Chondrocyte (in vitro differentiated cells): ENCODE measurements around the gene CTNND2. TPM values are rescaled to one million over a fixed set of nuclear protein-coding genes. Genes with fewer than 3 reads are reported as not detected.
A peak's percentile ranks its signal among the peaks of the same experiment; 100 is the strongest.

Experiments
- DNase-seq: peaks from one replicate; pipeline ENCODE4 v3.0.0; 2021; ENCODE audit warnings: mixed read lengths, low spot score
- H3K27ac Mint-ChIP-seq: one replicate; pipeline ENCODE4 v1.8.0; 2021; ENCODE audit warnings: mild to moderate bottlenecking, moderate library complexity, mixed read lengths; ENCODE audit not compliant: unreplicated experiment
- H3K27me3 Mint-ChIP-seq: 2 replicates; pipeline ENCODE4 v1.8.0; 2021; ENCODE audit warnings: low read depth, mixed read lengths
- H3K36me3 Mint-ChIP-seq: 2 replicates; pipeline ENCODE4 v1.8.0; 2021; ENCODE audit warnings: low read depth, mixed read lengths
- H3K4me1 Mint-ChIP-seq: 2 replicates; pipeline ENCODE4 v1.8.0; 2021; ENCODE audit warnings: low read depth, mild to moderate bottlenecking, mixed read lengths
- H3K4me3 Mint-ChIP-seq: one replicate; pipeline ENCODE4 v1.8.0; 2021; ENCODE audit warnings: mild to moderate bottlenecking, moderate library complexity, mixed read lengths; ENCODE audit not compliant: unreplicated experiment
- H3K9me3 Mint-ChIP-seq: 2 replicates; pipeline ENCODE4 v1.8.0; 2021; ENCODE audit warnings: low read depth, mixed read lengths
- total RNA-seq: library from RNA; stranded (reverse); gene quantifications from 3 replicates; pipeline ENCODE4 v1.2.1, GENCODE V29; 2021
- TF ChIP-seq, protein P1 (sequence below): fragments of 200-600 bp; sonication (generic); IDR thresholded peaks from 2 replicates; pipeline ENCODE4 v1.5.0; 2021; ENCODE audit warnings: antibody characterized with exemption, mild to moderate bottlenecking, moderate library complexity

CTNND2 gene
- total RNA-seq, 1 donor from 2014 or later: 2.1 TPM

DNA sequence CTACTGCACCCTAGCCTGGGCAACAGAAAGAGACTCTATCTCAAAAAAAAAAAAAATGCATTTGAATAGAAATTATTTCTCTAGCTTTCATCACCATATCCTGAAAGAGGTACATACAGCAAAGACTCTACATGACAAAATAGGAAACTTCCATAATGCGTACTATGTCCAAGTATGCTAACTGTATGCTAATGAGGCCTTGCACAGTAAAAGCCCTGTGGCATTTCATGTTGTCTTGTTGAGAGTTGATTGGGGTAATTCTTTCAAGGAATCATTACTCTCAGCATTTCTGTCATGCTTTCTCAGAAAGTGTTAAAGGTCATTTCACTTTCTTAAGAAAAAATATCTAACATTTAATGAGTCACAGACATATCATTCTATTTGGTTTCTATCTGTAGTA lies 393.4 kb downstream of the CTNND2 start:
- Mint-ChIP-seq H3K4me1 (no peaks in the 10 kb centered on the region), H3K9me3 (no peaks in the 10 kb centered on the region), H3K27ac (no peak overlapping the region), H3K4me3 (no peak overlapping the region), H3K27me3 (peaks cover 2% of the 10 kb centered on the region), H3K36me3 (no peaks in the 10 kb centered on the region)
- TF ChIP-seq, protein P1, sequence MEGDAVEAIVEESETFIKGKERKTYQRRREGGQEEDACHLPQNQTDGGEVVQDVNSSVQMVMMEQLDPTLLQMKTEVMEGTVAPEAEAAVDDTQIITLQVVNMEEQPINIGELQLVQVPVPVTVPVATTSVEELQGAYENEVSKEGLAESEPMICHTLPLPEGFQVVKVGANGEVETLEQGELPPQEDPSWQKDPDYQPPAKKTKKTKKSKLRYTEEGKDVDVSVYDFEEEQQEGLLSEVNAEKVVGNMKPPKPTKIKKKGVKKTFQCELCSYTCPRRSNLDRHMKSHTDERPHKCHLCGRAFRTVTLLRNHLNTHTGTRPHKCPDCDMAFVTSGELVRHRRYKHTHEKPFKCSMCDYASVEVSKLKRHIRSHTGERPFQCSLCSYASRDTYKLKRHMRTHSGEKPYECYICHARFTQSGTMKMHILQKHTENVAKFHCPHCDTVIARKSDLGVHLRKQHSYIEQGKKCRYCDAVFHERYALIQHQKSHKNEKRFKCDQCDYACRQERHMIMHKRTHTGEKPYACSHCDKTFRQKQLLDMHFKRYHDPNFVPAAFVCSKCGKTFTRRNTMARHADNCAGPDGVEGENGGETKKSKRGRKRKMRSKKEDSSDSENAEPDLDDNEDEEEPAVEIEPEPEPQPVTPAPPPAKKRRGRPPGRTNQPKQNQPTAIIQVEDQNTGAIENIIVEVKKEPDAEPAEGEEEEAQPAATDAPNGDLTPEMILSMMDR: no peak
- DNase-seq: no peak

DNA sequence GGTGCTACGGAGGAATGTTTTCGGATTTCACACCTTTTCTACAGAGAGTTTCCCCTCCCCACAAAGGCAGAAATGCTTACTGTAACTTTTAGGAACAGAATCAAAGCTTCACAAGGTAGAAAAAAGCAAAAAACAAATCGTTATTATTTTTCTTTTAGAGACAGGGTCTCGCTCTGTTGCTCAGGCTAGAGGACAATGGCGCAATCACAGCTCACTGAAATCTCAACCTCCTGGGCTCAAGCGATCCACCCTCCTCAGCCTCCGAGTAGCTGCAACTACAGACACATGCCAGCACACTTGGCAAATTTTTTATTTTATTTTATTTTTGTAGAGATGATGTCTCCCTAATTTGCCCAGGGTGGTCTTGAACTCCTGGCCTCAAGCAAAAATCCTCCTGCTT lies 394.5 kb downstream of the CTNND2 start:
- H3K27ac Mint-ChIP-seq: no peak overlapping the region
- H3K4me1 Mint-ChIP-seq: peaks cover 3% of the 10 kb centered on the region
- peaks cover 2% of the 10 kb centered on the region for H3K27me3 Mint-ChIP-seq
- H3K36me3 Mint-ChIP-seq: no peaks in the 10 kb centered on the region
- no peaks in the 10 kb centered on the region for H3K9me3 Mint-ChIP-seq
- no peak overlapping the region for H3K4me3 Mint-ChIP-seq
- no peak for DNase-seq
- TF ChIP-seq, protein P1: no peak

DNA sequence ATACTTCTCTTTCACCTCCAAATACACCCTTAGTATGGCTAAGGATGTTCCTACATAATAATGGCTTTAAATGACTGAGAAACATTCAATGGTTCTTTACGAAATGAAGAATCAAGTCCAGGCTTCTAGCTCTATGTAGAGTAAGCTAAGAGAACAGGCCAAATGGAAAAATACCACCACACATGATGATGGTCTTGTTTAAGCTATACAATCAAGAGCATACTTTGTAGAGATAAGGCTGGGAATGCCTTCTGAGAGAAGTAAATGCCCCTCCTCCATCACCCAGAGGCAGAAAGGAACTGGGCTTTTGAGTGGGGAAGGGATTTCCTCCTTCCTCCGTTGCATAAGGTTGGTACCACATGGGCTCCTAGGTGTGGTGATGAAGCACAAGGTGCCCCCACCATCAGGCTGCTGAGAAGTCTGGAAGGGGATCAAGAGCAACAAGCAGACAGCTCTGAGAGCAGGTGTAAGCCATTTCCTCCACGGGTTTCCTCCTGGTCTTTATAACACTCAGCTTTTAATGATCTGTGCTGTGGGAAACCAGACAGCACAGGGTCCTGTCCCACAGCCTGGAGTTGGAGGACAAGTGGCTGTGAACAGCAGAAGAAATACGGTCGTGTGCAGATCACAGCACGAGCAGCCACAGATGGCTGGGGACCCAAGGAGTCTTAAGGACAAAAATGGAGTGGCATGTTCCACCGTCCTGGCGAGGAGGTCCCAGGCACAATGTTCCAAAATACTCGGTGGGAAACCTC lies 396.9 kb downstream of the CTNND2 start:
- Mint-ChIP-seq H3K4me1 (peaks cover 7% of the 10 kb centered on the region), H3K4me3 (no peak overlapping the region), H3K9me3 (no peaks in the 10 kb centered on the region), H3K36me3 (no peaks in the 10 kb centered on the region), H3K27me3 (no peaks in the 10 kb centered on the region), H3K27ac (no peak overlapping the region)
- DNase-seq: no peak
- TF ChIP-seq, protein P1: no peak

DNA sequence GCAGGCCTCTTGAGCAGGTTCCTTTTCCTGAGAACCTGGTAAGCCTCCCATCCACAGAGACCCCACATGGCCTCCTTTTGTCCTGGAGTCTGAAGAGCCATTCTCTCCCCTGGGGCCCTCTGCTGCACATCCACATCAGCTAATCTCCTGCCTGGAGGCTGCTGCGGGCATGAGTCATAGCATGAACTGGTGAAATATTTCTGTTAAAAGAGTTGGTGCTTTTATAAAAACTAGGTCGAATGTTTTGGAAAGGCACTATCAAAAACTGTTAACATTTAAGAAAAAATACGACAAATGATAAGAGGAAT lies 399.4 kb downstream of the CTNND2 start:
- TF ChIP-seq, protein P1: no peak
- Mint-ChIP-seq H3K36me3 (no peaks in the 10 kb centered on the region), H3K27ac (peak overlapping the region; percentile 46), H3K9me3 (no peaks in the 10 kb centered on the region), H3K4me1 (peaks cover 7% of the 10 kb centered on the region), H3K27me3 (no peaks in the 10 kb centered on the region), H3K4me3 (no peak overlapping the region)
- DNase-seq: no peak

DNA sequence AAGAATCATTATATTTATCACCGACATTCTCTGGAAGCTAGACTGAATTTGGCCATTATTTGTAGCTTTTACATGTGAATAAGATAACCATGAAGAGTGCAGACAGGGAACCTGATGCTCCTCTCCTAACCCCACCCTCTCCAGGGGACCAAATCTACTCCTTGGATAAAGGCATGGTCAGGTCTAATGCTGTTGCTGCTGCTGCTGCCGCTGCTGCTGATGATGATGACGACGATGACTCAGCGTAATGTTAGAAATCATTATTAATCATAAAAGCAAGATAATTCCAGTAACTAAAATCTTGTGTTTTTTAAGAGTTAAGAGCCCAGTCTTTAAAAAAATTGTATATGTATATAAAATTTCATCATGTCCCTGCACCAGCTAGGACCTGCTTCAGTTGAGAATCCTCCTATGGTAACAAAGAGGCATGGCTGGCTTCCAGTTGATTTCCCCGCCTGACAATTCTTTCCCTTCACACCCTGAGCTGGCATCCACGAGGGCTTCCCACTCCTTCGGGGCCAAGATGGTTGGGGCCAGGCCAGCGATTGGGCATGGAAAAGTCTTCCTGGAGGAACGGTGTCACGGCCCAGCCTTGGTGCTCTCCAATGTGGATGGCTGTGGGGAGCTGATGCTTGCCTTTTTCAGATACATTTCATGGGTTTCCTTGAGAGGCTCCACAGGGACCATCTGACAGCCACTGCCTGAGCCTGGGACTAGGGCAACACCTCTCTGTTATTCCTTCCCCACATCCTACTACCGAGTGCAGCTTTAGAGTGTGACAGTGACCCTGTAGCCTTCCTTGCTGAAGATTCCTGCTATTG lies 400.0 kb downstream of the CTNND2 start:
- Mint-ChIP-seq H3K4me1 (peaks cover 7% of the 10 kb centered on the region), H3K36me3 (no peaks in the 10 kb centered on the region), H3K27ac (no peak overlapping the region), H3K27me3 (no peaks in the 10 kb centered on the region), H3K9me3 (no peaks in the 10 kb centered on the region), H3K4me3 (no peak overlapping the region)
- TF ChIP-seq, protein P1: no peak
- no peak for DNase-seq
